Measurements from ENCODE around the gene ASIC4.

DNA sequence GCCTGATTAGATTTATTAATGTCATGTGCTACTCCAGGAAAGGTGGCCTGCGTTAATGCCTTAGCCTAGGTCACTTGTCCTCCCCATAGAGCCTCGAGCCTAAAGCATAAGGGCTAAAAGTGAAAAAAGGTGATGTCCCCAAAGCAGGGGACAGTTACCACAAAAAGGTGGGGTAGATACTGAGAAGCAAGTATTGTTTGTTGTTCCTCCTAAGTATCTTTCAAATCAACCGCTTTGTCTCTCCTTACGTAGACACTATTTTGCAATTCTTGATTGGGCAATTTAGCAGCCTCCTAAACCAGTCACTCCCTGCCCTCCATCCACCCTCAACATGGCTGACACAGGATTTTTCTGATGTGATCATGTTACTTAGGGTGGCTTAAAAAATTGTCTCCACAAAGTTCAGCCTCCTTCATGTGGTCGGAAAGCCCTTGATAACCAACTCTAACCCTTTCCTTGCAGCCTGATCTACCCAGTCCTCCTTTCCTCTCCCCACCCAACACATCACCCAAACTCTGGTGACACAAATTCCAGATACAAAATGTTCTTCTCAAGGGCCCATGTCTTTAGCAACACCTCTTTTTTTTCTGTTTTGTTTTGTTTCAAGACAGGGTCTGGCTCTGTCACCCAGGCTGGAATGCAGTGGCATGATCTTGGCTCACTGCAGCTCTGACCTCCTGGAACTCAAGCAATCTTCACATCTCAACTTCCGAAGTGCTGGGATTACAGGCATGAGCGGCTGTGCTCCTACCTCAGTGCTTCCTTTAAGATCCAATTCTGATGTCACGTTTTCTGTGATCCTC, 64.7 kb downstream of the ASIC4 start:
- TF ChIP-seq, protein P1, sequence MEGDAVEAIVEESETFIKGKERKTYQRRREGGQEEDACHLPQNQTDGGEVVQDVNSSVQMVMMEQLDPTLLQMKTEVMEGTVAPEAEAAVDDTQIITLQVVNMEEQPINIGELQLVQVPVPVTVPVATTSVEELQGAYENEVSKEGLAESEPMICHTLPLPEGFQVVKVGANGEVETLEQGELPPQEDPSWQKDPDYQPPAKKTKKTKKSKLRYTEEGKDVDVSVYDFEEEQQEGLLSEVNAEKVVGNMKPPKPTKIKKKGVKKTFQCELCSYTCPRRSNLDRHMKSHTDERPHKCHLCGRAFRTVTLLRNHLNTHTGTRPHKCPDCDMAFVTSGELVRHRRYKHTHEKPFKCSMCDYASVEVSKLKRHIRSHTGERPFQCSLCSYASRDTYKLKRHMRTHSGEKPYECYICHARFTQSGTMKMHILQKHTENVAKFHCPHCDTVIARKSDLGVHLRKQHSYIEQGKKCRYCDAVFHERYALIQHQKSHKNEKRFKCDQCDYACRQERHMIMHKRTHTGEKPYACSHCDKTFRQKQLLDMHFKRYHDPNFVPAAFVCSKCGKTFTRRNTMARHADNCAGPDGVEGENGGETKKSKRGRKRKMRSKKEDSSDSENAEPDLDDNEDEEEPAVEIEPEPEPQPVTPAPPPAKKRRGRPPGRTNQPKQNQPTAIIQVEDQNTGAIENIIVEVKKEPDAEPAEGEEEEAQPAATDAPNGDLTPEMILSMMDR (IDR thresholded peaks at IDR 0.05) = no peak
- TF ChIP-seq POLR2AphosphoS5 (IDR thresholded peaks at IDR 0.05; ENCODE audit: low read depth, low read length) (no peak), TCF7L2 (IDR thresholded peaks at IDR 0.05; ENCODE audit: low read depth, low read length) (no peak), SIN3A (IDR thresholded peaks at IDR 0.05; ENCODE audit: borderline replicate concordance, insufficient read depth, low read depth, low read length) (no peak)
- TF ChIP-seq, protein P2, sequence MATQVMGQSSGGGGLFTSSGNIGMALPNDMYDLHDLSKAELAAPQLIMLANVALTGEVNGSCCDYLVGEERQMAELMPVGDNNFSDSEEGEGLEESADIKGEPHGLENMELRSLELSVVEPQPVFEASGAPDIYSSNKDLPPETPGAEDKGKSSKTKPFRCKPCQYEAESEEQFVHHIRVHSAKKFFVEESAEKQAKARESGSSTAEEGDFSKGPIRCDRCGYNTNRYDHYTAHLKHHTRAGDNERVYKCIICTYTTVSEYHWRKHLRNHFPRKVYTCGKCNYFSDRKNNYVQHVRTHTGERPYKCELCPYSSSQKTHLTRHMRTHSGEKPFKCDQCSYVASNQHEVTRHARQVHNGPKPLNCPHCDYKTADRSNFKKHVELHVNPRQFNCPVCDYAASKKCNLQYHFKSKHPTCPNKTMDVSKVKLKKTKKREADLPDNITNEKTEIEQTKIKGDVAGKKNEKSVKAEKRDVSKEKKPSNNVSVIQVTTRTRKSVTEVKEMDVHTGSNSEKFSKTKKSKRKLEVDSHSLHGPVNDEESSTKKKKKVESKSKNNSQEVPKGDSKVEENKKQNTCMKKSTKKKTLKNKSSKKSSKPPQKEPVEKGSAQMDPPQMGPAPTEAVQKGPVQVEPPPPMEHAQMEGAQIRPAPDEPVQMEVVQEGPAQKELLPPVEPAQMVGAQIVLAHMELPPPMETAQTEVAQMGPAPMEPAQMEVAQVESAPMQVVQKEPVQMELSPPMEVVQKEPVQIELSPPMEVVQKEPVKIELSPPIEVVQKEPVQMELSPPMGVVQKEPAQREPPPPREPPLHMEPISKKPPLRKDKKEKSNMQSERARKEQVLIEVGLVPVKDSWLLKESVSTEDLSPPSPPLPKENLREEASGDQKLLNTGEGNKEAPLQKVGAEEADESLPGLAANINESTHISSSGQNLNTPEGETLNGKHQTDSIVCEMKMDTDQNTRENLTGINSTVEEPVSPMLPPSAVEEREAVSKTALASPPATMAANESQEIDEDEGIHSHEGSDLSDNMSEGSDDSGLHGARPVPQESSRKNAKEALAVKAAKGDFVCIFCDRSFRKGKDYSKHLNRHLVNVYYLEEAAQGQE (IDR thresholded peaks at IDR 0.05; ENCODE audit: insufficient read depth in 1 of 2, low read depth in 2 of 2, low read length in 1 of 2) = no peak
